ENCODE measurements around the gene RGPD6.
"Not testable (repeated sequence)": the region's sequence is repeated elsewhere in the genome, so short reads cannot be mapped to it uniquely, and the experiment has no call there.

GRCh38 chr2:110475627-110476359 lies 101.2 kb downstream of the RGPD6 start:
- not testable (repeated sequence) for TF ChIP-seq CTCF, POLR2A (IDR thresholded peaks at IDR 0.05)

Data from thyroid gland (tissue), 4 donors.